RWPE1 (cell line): ENCODE data around the gene DDRGK1.
A peak's percentile ranks its signal among the peaks of the same experiment; 100 is the strongest.

Experiments used
- CTCF ChIA-PET: fragments of 350-600 bp; sonication (Branson Sonifier 250); formaldehyde crosslinking; extraction: SDS; loops from one replicate; lab custom pipeline; 2021; lab: Yijun Ruan, JAX
- POLR2A ChIA-PET: fragments of 400-600 bp; formaldehyde crosslinking; extraction: SDS; loops from one replicate; lab custom pipeline; 2020; ENCODE audit warnings: antibody characterized with exemption; ENCODE audit not compliant: low non-redundant PET; lab: Yijun Ruan, JAX
- DNase-seq: peaks from one replicate; pipeline ENCODE4 v3.0.0; 2012; ENCODE audit warnings: low spot score
- H3K27ac ChIP-seq: fragments of 450-650 bp; 2 replicates; pipeline ENCODE4 v1.5.1; 2017
- CTCF ChIP-seq: fragments of 450-650 bp; conservative IDR thresholded peaks from 2 replicates; pipeline ENCODE4 v1.5.1; 2017; ENCODE audit warnings: low read depth, mild to moderate bottlenecking

Gene DDRGK1

GRCh38 chr20:3226864-3227263, 22.4 kb upstream of the DDRGK1 start:
- ChIA-PET CTCF (interaction anchor here (1.0 kb wide), 1 partner anchor 87 kb away, joined by 3 read pairs; no protein-coding TSS in a partner anchor), POLR2A (no interaction called here)
- peak overlapping the region; percentile 76 for H3K27ac ChIP-seq

GRCh38 chr20:3226093-3226492, 21.6 kb upstream of the DDRGK1 start:
- no peak for DNase-seq
- POLR2A ChIA-PET: interaction anchor here (1.2 kb wide), 1 partner anchor 22 kb away, joined by 3 read pairs; no protein-coding TSS in a partner anchor
- no peak for TF ChIP-seq CTCF
- H3K27ac ChIP-seq: peak overlapping the region; percentile 76
- CTCF ChIA-PET: no interaction called here

More at GRCh38 chr20:3226864-3227263, 22.4 kb upstream of the DDRGK1 start:
- no peak for DNase-seq
- TF ChIP-seq CTCF: no peak

GRCh38 chr20:3224681-3225421, 20.4 kb upstream of the DDRGK1 start:
- ChIA-PET POLR2A (interaction anchor here (0.6 to 1.2 kb wide), 2 partner anchors 13 to 21 kb away, joined by 3 to 4 read pairs; no protein-coding TSS in a partner anchor), CTCF (no interaction called here)
- H3K27ac ChIP-seq: peak overlapping the region; percentile 76
- no peak for TF ChIP-seq CTCF
- peak; percentile 65 for DNase-seq

GRCh38 chr20:3223994-3224680, 19.7 kb upstream of the DDRGK1 start:
- TF ChIP-seq CTCF: no peak
- CTCF ChIA-PET: no interaction called here
- POLR2A ChIA-PET: interaction anchor here (0.6 kb wide), 1 partner anchor 8 kb away, joined by 3 read pairs; no protein-coding TSS in a partner anchor
- peak overlapping the region; percentile 76 for H3K27ac ChIP-seq
- DNase-seq: no peak

- no peak for TF ChIP-seq CTCF
- DNase-seq: no peak
- ChIA-PET CTCF (interaction anchor here (0.6 kb wide), 1 partner anchor 9 kb away, joined by 4 read pairs; no protein-coding TSS in a partner anchor), POLR2A (interaction anchor here (0.6 kb wide), 1 partner anchor 8 kb away, joined by 3 read pairs; no protein-coding TSS in a partner anchor)
- H3K27ac ChIP-seq: peak overlapping the region; percentile 76
Measured at GRCh38 chr20:3223651-3223993, 19.1 kb upstream of the DDRGK1 start.
